ENCODE results near the gene CDKN1C.

DNA sequence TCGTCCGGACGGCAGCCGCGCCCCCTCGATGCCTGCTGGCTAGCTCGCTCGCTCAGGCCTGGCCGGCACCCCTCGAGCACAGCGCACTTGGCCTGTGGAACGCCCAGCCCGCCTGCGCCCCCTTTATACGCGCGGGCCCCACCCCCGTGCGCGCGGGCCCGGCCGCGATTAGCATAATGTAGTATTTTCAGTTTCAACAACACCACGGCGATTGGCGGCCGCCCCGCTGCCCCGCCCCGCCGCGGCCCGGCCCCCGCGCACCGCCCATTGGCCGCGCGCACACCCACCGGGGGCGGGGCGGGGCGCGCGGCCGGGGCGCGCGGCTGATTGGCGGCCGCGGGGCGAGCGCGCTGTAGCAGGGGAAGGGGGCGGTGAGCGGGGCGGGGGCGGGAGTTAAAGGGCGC, at the start of gene CDKN1C:
- TF ChIP-seq POLR2AphosphoS5 (IDR thresholded peaks at IDR 0.05; ENCODE audit: low read depth, low read length), result no peak
- no peak for TF ChIP-seq POLR2A (IDR thresholded peaks at IDR 0.05; ENCODE audit: low read depth, low read length)
